B cell (primary cell): ENCODE data around the gene MAP3K19.

Source experiments
- EZH2 ChIP-seq: IDR thresholded peaks from 2 replicates; pipeline ENCODE4 v1.6.1; 2012; ENCODE audit warnings: borderline replicate concordance, low read depth, mild to moderate bottlenecking, moderate library complexity, low read length; ENCODE audit not compliant: insufficient read depth, poor library complexity, severe bottlenecking
- TF ChIP-seq, protein P1 (sequence below): fragments of 200-600 bp; IDR thresholded peaks from one replicate; pipeline ENCODE4 v1.8.0; 2022; ENCODE audit warnings: antibody characterized with exemption, mild to moderate bottlenecking

DNA sequence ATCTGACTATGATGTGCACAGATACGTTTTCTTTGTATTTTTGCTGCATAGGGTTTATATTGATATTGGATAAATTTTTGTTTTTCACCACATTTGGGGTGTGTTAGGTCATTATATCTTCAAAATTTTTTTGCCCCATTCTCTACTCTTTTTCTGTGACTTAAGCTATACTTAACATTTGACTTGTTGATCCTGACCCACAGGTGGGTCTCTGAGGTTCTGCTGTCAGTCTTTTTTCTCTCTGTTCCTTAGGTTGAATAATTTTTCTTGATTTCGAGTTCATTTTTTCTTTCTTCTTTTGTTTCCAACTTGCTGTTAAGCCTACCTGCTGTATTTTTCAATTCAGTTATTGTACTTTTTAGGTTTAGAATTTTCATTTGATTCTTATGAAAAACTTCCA lies 16.9 kb upstream of the MAP3K19 start:
- TF ChIP-seq, protein P1, sequence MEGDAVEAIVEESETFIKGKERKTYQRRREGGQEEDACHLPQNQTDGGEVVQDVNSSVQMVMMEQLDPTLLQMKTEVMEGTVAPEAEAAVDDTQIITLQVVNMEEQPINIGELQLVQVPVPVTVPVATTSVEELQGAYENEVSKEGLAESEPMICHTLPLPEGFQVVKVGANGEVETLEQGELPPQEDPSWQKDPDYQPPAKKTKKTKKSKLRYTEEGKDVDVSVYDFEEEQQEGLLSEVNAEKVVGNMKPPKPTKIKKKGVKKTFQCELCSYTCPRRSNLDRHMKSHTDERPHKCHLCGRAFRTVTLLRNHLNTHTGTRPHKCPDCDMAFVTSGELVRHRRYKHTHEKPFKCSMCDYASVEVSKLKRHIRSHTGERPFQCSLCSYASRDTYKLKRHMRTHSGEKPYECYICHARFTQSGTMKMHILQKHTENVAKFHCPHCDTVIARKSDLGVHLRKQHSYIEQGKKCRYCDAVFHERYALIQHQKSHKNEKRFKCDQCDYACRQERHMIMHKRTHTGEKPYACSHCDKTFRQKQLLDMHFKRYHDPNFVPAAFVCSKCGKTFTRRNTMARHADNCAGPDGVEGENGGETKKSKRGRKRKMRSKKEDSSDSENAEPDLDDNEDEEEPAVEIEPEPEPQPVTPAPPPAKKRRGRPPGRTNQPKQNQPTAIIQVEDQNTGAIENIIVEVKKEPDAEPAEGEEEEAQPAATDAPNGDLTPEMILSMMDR: no peak
- TF ChIP-seq EZH2: no peak
